ENCODE measurements around the gene CCRL2.

GRCh38 chr3:46427916-46428833 lies 21.1 kb downstream of the CCRL2 start:
- TF ChIP-seq, protein P1, sequence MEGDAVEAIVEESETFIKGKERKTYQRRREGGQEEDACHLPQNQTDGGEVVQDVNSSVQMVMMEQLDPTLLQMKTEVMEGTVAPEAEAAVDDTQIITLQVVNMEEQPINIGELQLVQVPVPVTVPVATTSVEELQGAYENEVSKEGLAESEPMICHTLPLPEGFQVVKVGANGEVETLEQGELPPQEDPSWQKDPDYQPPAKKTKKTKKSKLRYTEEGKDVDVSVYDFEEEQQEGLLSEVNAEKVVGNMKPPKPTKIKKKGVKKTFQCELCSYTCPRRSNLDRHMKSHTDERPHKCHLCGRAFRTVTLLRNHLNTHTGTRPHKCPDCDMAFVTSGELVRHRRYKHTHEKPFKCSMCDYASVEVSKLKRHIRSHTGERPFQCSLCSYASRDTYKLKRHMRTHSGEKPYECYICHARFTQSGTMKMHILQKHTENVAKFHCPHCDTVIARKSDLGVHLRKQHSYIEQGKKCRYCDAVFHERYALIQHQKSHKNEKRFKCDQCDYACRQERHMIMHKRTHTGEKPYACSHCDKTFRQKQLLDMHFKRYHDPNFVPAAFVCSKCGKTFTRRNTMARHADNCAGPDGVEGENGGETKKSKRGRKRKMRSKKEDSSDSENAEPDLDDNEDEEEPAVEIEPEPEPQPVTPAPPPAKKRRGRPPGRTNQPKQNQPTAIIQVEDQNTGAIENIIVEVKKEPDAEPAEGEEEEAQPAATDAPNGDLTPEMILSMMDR (IDR thresholded peaks at IDR 0.05): no peak
- TF ChIP-seq POLR2A (IDR thresholded peaks at IDR 0.05): no peak

Measured in thyroid gland (tissue), 4 donors.